ENCODE measurements around the gene PLK3. TPM values are rescaled to one million over a fixed set of nuclear protein-coding genes. Genes with fewer than 3 reads are reported as not detected.
"Not testable (repeated sequence)": the region's sequence is repeated elsewhere in the genome, so short reads cannot be mapped to it uniquely, and the experiment has no call there.

Gene PLK3
- total RNA-seq, 2 donors from 2014 or later: 5.2 to 15.5 TPM

DNA sequence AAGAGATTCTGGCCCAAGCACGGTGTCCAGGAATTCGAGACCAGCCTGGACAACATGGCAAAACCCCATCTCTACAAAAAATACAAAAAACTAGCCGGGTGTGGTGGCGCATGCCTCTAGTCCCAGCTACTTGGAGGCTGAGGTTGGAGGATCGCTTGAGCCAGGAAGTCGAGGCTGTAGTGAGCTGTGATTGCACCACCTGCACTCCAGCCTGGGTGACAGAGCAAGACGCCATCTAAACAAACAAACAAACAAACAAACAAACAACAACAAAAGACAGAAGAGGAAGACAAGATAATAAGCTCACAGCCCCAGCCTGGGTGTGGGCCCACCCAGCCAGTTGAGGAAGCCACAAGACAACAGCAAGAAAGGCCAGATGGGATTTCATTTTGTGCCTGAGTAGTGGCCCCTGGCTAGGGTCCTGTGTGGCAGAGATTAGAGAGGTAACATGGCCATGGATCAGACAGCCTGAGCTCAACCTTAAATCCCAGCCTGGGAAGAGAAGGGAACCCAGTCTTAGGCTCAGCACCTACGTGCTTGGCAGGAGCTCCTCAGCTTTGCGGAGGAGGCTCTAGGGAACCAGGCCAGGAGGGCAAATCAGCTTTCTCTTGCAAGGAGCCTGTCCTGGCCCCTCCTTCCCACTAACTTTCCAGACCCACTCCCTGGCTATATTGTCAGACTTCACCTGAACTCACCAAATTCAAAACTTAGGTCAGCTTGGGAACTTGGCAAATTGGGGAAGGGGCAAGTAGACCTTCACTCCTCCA is 7.3 kb upstream of the PLK3 start:
- TF ChIP-seq POLR2AphosphoS5 (IDR thresholded peaks at IDR 0.05) (no peak), POLR2A (IDR thresholded peaks at IDR 0.05) (no peak)
- TF ChIP-seq, protein P1, sequence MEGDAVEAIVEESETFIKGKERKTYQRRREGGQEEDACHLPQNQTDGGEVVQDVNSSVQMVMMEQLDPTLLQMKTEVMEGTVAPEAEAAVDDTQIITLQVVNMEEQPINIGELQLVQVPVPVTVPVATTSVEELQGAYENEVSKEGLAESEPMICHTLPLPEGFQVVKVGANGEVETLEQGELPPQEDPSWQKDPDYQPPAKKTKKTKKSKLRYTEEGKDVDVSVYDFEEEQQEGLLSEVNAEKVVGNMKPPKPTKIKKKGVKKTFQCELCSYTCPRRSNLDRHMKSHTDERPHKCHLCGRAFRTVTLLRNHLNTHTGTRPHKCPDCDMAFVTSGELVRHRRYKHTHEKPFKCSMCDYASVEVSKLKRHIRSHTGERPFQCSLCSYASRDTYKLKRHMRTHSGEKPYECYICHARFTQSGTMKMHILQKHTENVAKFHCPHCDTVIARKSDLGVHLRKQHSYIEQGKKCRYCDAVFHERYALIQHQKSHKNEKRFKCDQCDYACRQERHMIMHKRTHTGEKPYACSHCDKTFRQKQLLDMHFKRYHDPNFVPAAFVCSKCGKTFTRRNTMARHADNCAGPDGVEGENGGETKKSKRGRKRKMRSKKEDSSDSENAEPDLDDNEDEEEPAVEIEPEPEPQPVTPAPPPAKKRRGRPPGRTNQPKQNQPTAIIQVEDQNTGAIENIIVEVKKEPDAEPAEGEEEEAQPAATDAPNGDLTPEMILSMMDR (IDR thresholded peaks at IDR 0.05): no peak
- no peak overlapping the region for H3K27ac ChIP-seq
- intact Hi-C loops (cut with DNase I): no loop called here

DNA sequence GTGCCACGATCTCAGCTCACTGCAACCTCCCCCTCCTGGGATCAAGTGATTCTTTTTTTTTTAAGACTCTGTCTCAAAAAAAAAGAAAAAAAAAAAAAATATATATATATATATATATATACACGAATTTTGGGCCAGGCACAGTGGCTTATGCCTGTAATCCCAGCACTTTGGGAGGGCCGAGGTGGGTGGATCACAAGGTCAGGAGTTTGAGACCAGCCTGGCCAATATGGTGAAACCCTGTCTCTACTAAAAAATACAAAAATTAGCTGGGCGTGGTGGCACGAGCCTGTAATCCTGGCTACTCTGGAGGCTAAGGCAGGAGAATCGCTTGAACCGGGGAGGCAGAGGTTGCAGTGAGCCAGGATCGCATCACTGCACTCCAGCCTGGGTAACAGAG is 2.3 kb upstream of the PLK3 start:
- H3K9me3 ChIP-seq; H3K4me3 ChIP-seq; DNase-seq (ENCODE audit: low spot score); H3K36me3 ChIP-seq; H3K4me1 ChIP-seq (replicated peaks); H3K27ac ChIP-seq; intact Hi-C loops (cut with DNase I); H3K27me3 ChIP-seq (replicated peaks; ENCODE audit: insufficient read depth): not testable (repeated sequence)
- 82% methylated on average over 8 of the region's 8 CpGs for WGBS

More for the DNA sequence above, 7.3 kb upstream of the PLK3 start:
- Histone ChIP-seq H3K36me3 (no peaks in the 10 kb centered on the region), H3K4me3 (no peak overlapping the region), H3K27me3 (replicated peaks; ENCODE audit: insufficient read depth) (no peaks in the 10 kb centered on the region), H3K4me1 (replicated peaks) (no peaks in the 10 kb centered on the region), H3K9me3 (no peaks in the 10 kb centered on the region)
- 90% methylated on average over 9 of the region's 9 CpGs for WGBS
- DNase-seq (ENCODE audit: low spot score): no peak

DNA sequence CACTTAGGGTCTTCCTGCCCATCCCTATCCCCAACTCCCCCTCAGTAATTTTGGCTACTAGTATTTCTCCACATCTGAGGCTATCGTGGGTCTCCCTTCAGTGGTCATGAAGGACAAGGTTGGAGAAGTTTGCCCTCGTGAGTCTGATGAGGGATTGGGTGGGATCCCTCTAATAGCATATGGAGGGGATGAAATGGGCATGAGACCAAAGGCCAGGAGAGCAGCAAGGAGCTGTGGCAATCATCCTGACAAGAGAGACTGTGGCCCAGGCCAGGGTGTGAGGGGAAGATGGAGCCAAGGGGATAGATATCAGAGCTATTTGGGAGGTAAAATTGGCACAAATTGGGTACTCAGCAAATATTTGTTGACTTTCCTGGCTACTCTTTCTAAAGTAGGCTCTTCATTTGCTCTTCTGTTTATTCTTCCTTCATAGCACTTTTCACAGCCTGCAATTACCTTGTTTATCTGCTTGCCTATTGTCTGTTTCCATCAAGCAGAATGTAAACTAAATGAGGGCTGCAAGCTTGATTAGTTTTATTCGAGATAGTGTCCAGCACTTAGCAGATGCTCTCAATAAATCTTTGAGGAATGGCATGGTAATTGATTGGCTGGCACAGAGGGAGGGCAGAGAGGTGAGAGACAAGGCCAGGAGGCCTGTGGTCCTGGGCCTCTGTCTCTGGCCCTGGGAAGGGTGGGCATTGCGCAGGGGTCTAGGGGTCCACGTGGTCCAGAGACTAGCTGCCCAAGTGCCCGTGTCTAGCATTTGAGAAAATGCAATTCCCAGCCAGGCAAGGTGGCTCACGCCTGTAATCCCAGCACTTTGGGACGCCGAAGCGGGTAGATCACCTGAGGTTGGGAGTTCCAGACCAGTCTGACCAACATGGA is 1.5 kb upstream of the PLK3 start:
- H3K27ac ChIP-seq: peak overlapping the region in 1 of 2 donors; percentile 86
- H3K4me1 ChIP-seq (replicated peaks): no peaks in the 10 kb centered on the region
- H3K27me3 ChIP-seq (replicated peaks; ENCODE audit: insufficient read depth): no peaks in the 10 kb centered on the region
- H3K4me3 ChIP-seq: no peak overlapping the region
- no peak for TF ChIP-seq POLR2AphosphoS5 (IDR thresholded peaks at IDR 0.05)
- no peak for TF ChIP-seq POLR2A (IDR thresholded peaks at IDR 0.05)
- TF ChIP-seq, protein P1 (IDR thresholded peaks at IDR 0.05): no peak
- intact Hi-C loops (cut with DNase I): no loop called here
- no peaks in the 10 kb centered on the region for H3K9me3 ChIP-seq
- no peaks in the 10 kb centered on the region for H3K36me3 ChIP-seq
- no peak for DNase-seq (ENCODE audit: low spot score)
- WGBS: 82% methylated on average over 10 of the region's 10 CpGs

DNA sequence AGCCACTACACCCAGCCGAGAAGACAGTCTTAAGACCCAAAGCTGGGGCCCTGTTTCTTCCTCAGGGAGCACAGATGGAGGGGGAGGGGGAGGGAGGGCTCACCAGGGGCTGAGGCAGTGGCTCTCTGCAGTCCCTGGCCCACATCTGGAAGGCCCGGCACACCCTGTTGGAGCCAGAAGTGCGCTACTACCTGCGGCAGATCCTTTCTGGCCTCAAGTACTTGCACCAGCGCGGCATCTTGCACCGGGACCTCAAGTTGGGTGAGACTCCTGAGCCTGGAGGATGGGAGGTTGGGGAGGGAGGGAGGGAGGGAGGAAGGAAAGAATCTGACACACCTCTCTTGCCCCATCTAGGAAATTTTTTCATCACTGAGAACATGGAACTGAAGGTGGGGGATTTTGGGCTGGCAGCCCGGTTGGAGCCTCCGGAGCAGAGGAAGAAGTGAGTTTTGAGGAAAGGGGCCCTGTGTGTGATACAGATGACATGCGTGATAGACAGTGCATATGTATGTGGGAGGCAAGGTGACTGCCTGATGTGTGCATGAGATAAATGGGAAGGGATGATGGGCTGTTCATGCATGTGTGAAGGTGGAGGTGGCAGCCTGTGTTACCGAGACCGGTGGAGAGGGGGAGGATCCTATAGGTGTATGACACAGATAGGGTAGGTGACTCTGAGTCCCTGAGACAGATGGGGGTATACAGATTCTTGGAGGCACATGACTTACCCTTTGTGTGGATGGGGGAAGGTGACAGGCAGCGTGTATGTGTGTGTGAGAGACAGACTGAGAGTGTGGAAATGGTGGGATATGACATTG is 1.5 kb downstream of the PLK3 start:
- intact Hi-C loops (cut with DNase I): no loop called here
- TF ChIP-seq POLR2AphosphoS5 (IDR thresholded peaks at IDR 0.05) (no peak), POLR2A (IDR thresholded peaks at IDR 0.05) (no peak)
- TF ChIP-seq, protein P1 (IDR thresholded peaks at IDR 0.05): no peak
- no peak overlapping the region for H3K27ac ChIP-seq
- no peaks in the 10 kb centered on the region for H3K9me3 ChIP-seq
- no peak for DNase-seq (ENCODE audit: low spot score)
- no peaks in the 10 kb centered on the region for H3K27me3 ChIP-seq (replicated peaks; ENCODE audit: insufficient read depth)
- no peaks in the 10 kb centered on the region for H3K4me1 ChIP-seq (replicated peaks)
- no peaks in the 10 kb centered on the region for H3K36me3 ChIP-seq
- WGBS: 80% methylated on average over 13 of the region's 13 CpGs
- H3K4me3 ChIP-seq: no peak overlapping the region
